GM23338 (cell line): ENCODE measurements around the gene COBLL1. TPM values are rescaled to one million over a fixed set of nuclear protein-coding genes. Genes with fewer than 3 reads are reported as not detected.

Experiments
- ATAC-seq: fragments of 200-7000 bp; cut with Tn5 transposase; 3 replicates; pipeline ENCODE4 v1.9.1; 2020
- DNase-seq: peaks from one replicate; pipeline ENCODE4 v3.0.0-alpha.2; 2015; ENCODE audit warnings: low spot score
- H2AFZ ChIP-seq: fragments of 200-600 bp; sonication (generic); 2 replicates; pipeline ENCODE4 v1.8.0; 2016; ENCODE audit warnings: antibody characterized with exemption, mild to moderate bottlenecking, moderate library complexity
- H3F3A ChIP-seq: fragments of 200-600 bp; sonication (generic); replicated peaks from 2 replicates; pipeline ENCODE4 v1.8.0; 2017; ENCODE audit warnings: antibody characterized with exemption, mixed run types, low read depth
- H3K27ac ChIP-seq: fragments of 200-600 bp; sonication (generic); 2 replicates; pipeline ENCODE4 v1.6.1; 2016; ENCODE audit warnings: low read depth
- H3K27me3 ChIP-seq: fragments of 200-600 bp; sonication (generic); 2 replicates; pipeline ENCODE4 v1.8.0; 2016; ENCODE audit warnings: mild to moderate bottlenecking, mixed run types, moderate library complexity; ENCODE audit not compliant: insufficient read depth
- H3K36me3 ChIP-seq: fragments of 200-600 bp; sonication (generic); 2 replicates; pipeline ENCODE4 v1.8.0; 2016; ENCODE audit warnings: mild to moderate bottlenecking; ENCODE audit not compliant: insufficient read depth
- H3K4me1 ChIP-seq: fragments of 200-600 bp; sonication (generic); 2 replicates; pipeline ENCODE4 v1.8.0; 2016; ENCODE audit warnings: mild to moderate bottlenecking, moderate library complexity; ENCODE audit not compliant: insufficient read depth
- H3K4me2 ChIP-seq: fragments of 200-600 bp; sonication (generic); 2 replicates; pipeline ENCODE4 v1.7.1; 2017; ENCODE audit warnings: mixed run types
- H3K4me3 ChIP-seq: fragments of 200-600 bp; sonication (generic); 2 replicates; pipeline ENCODE4 v1.6.1; 2016; ENCODE audit warnings: mixed run types
- H3K79me2 ChIP-seq: fragments of 200-600 bp; sonication (generic); replicated peaks from 2 replicates; pipeline ENCODE4 v1.8.0; 2017; ENCODE audit warnings: mild to moderate bottlenecking; ENCODE audit not compliant: insufficient read depth
- H3K9me2 ChIP-seq: fragments of 200-600 bp; sonication (generic); 2 replicates; pipeline ENCODE4 v1.8.0; 2017; ENCODE audit not compliant: insufficient read depth
- H4K20me1 ChIP-seq: fragments of 200-600 bp; sonication (generic); replicated peaks from 2 replicates; pipeline ENCODE4 v1.8.0; 2017; ENCODE audit warnings: mild to moderate bottlenecking; ENCODE audit not compliant: insufficient read depth
- H3K27ac Mint-ChIP-seq: 2 replicates; pipeline ENCODE4 v1.8.0; 2020; ENCODE audit warnings: inconsistent platforms, mild to moderate bottlenecking, moderate library complexity, mixed read lengths
- H3K27me3 Mint-ChIP-seq: 3 replicates; pipeline ENCODE4 v1.8.0; 2022; ENCODE audit warnings: low read depth, mild to moderate bottlenecking, moderate library complexity, mixed read lengths, inconsistent platforms; ENCODE audit not compliant: insufficient read depth, poor library complexity
- H3K36me3 Mint-ChIP-seq: 3 replicates; pipeline ENCODE4 v1.8.0; 2021; ENCODE audit warnings: low read depth, mild to moderate bottlenecking, inconsistent platforms, moderate library complexity, mixed read lengths
- H3K4me1 Mint-ChIP-seq: 3 replicates; pipeline ENCODE4 v1.8.0; 2020; ENCODE audit warnings: mild to moderate bottlenecking, inconsistent platforms, mixed read lengths
- H3K4me3 Mint-ChIP-seq: 3 replicates; pipeline ENCODE4 v1.8.0; 2021; ENCODE audit warnings: moderate library complexity, mild to moderate bottlenecking, inconsistent platforms, mixed read lengths
- H3K9me3 Mint-ChIP-seq: 3 replicates; pipeline ENCODE4 v1.8.0; 2020; ENCODE audit warnings: moderate library complexity, mild to moderate bottlenecking, inconsistent platforms, mixed read lengths
- ETS1 ChIP-seq: IDR thresholded peaks from 2 replicates; pipeline ENCODE4 v1.6.1; 2016; ENCODE audit warnings: antibody characterized with exemption
- EZH2 ChIP-seq: fragments of 200-600 bp; sonication (generic); IDR thresholded peaks from one replicate; pipeline ENCODE4 v1.8.0; 2017; ENCODE audit warnings: antibody characterized with exemption, mild to moderate bottlenecking, low read depth; ENCODE audit not compliant: unreplicated experiment
- NANOG ChIP-seq: IDR thresholded peaks from 2 replicates; pipeline ENCODE4 v1.6.1; 2016; ENCODE audit warnings: antibody characterized with exemption, borderline replicate concordance
- REST ChIP-seq: IDR thresholded peaks from one replicate; pipeline ENCODE4 v1.6.1; 2018; ENCODE audit warnings: antibody characterized with exemption; ENCODE audit not compliant: unreplicated experiment
- STAT1 ChIP-seq: IDR thresholded peaks from one replicate; pipeline ENCODE4 v1.6.1; 2016; ENCODE audit warnings: antibody characterized with exemption; ENCODE audit not compliant: unreplicated experiment
- ZNF114 ChIP-seq: fragments of 250-450 bp; sonication (Bioruptor Pico); IDR thresholded peaks from 2 replicates; pipeline ENCODE4 v1.5.0; 2020; ENCODE audit warnings: mild to moderate bottlenecking, moderate library complexity
- polyA plus RNA-seq: library from polyadenylated mRNA; unstranded; fragments of >200 nt; fragmentation: Nextera tagmentation; extraction: Ambion mirVana; gene quantifications from 2 replicates; pipeline ENCODE4 v1.2.1, GENCODE V29; 2016
- total RNA-seq: library from RNA; depleted of rRNA; stranded (reverse); fragments of >200 nt; shearing (Covaris generic); gene quantifications from 2 replicates; pipeline ENCODE4 v1.2.3, GENCODE V29; 2014

COBLL1 gene
- total and polyA plus RNA-seq, 2 experiments from 2014 or later, result 2.9 to 7.4 TPM

GRCh38 chr2:164815071-164815793 lies 26.4 kb downstream of the COBLL1 start:
- H3K79me2 ChIP-seq, result no peaks in the 10 kb centered on the region
- no peak overlapping the region for H2AFZ ChIP-seq
- H3K36me3 ChIP-seq, result no peaks in the 10 kb centered on the region
- H3K4me3 Mint-ChIP-seq, result no peak overlapping the region
- H3K27me3 ChIP-seq, result no peaks in the 10 kb centered on the region
- 0 out of 2 replicates have a peak, but pooled peaks cover 3% of the 10 kb centered on the region for H4K20me1 ChIP-seq
- H3K27ac Mint-ChIP-seq, result no peak overlapping the region
- no peaks in the 10 kb centered on the region for H3K9me3 Mint-ChIP-seq
- no peak overlapping the region for H3K4me3 ChIP-seq
- no peaks in the 10 kb centered on the region for H3K36me3 Mint-ChIP-seq
- no peaks in the 10 kb centered on the region for H3K4me1 ChIP-seq
- TF ChIP-seq REST (no peak), NANOG (no peak)
- 0 out of 2 replicates have a peak, but pooled peaks cover 3% of the 10 kb centered on the region for H3K9me2 ChIP-seq
- no peaks in the 10 kb centered on the region for H3K4me1 Mint-ChIP-seq
- peaks cover 1% of the 10 kb centered on the region for H3K27me3 Mint-ChIP-seq
- DNase-seq (no peak), ATAC-seq (no peak)
- no peak overlapping the region for H3K27ac ChIP-seq
- no peak overlapping the region for H3K4me2 ChIP-seq
- no peaks in the 10 kb centered on the region for H3F3A ChIP-seq

GRCh38 chr2:164813535-164813934 lies 28.1 kb downstream of the COBLL1 start:
- no peaks in the 10 kb centered on the region for H3K79me2 ChIP-seq
- no peak overlapping the region for H3K27ac ChIP-seq
- no peak overlapping the region for H2AFZ ChIP-seq
- H3F3A ChIP-seq, result no peaks in the 10 kb centered on the region
- no peak for ATAC-seq
- H3K4me2 ChIP-seq, result no peak overlapping the region
- Mint-ChIP-seq H3K4me1 (no peaks in the 10 kb centered on the region), H3K27ac (no peak overlapping the region), H3K9me3 (no peaks in the 10 kb centered on the region), H3K36me3 (no peaks in the 10 kb centered on the region), H3K27me3 (no peaks in the 10 kb centered on the region), H3K4me3 (no peak overlapping the region)
- no peaks in the 10 kb centered on the region for H4K20me1 ChIP-seq
- no peaks in the 10 kb centered on the region for H3K27me3 ChIP-seq
- no peak overlapping the region for H3K4me3 ChIP-seq
- H3K36me3 ChIP-seq, result no peaks in the 10 kb centered on the region
- H3K4me1 ChIP-seq, result no peaks in the 10 kb centered on the region
- 0 out of 2 replicates have a peak, but pooled peaks cover 3% of the 10 kb centered on the region for H3K9me2 ChIP-seq
- DNase-seq, result no peak
- TF ChIP-seq EZH2, result no peak
- no peak for TF ChIP-seq ETS1
- TF ChIP-seq ZNF114 (CRISPR knock-in tag), result no peak
- no peak for TF ChIP-seq REST
- TF ChIP-seq STAT1, result no peak
